ENCODE measurements around the gene LRRK2.

The LRRK2 gene

DNA sequence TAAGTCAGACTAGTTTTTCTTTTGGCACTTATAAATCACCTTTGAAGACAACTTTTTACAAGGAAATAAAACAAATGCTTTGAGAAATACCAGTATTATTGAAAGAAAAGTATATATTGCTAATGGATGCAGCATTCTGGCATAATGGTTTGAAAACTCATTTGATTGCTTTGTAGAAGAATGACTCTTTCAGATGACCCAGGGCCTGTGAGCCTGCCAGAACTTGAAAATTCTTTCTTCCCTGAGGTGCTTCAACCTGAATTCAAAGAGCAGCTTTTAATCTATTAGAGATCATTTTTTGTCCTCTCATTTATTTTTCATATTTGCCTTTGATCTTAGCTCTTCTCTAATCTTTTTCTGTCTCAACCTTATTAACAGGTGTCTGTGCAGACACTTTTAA is 87.4 kb downstream of the LRRK2 start (continued):
- TF ChIP-seq CSRNP3 (CRISPR knock-in tag; IDR thresholded peaks at IDR 0.05) (no peak), POU6F1 (CRISPR knock-in tag; IDR thresholded peaks at IDR 0.05; ENCODE audit: borderline replicate concordance, low read depth) (no peak), RARB (CRISPR knock-in tag; IDR thresholded peaks at IDR 0.05) (no peak), OSR1 (CRISPR knock-in tag; IDR thresholded peaks at IDR 0.05) (no peak), CSDC2 (CRISPR knock-in tag; IDR thresholded peaks at IDR 0.05) (no peak), BACH2 (CRISPR knock-in tag; IDR thresholded peaks at IDR 0.05; ENCODE audit: borderline replicate concordance) (no peak), ZC3H10 (CRISPR knock-in tag; IDR thresholded peaks at IDR 0.05) (no peak)

DNA sequence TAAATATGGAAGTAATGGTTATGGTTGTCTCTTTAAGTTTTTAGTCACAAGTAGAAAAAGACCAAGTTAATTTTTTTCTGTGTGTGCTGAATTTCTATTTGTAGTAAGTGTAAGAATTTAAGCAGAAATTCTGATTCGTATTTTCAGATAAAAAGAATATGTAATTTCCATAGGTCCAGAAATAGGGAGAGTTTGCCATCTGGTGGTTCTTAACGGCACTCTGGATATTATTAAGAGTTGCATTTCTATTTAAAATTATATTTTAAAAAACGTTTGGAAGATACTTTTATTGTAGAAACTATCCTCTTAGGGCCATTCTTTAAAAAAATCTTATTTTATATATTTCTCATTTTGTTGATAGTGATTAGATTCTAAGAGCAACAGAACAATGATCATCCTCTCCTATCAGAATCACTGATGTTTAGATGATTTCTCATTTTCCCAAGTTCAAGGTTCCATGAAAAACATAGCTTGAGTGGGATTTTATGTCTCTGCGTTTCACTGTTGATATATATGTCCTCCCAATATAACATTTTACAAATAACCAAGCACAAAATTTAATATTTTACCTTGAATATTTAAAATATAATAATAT is 88.3 kb downstream of the LRRK2 start:
- TF ChIP-seq BACH2 (CRISPR knock-in tag; IDR thresholded peaks at IDR 0.05; ENCODE audit: borderline replicate concordance) (no peak), ZC3H10 (CRISPR knock-in tag; IDR thresholded peaks at IDR 0.05) (no peak), ZNF8 (CRISPR knock-in tag; IDR thresholded peaks at IDR 0.05) (no peak), ZFP3 (CRISPR knock-in tag; IDR thresholded peaks at IDR 0.05) (no peak), CREB5 (CRISPR knock-in tag; IDR thresholded peaks at IDR 0.05; ENCODE audit: low read depth) (no peak), TOX (CRISPR knock-in tag; IDR thresholded peaks at IDR 0.05; ENCODE audit: borderline replicate concordance) (no peak)
- TF ChIP-seq, protein P1, sequence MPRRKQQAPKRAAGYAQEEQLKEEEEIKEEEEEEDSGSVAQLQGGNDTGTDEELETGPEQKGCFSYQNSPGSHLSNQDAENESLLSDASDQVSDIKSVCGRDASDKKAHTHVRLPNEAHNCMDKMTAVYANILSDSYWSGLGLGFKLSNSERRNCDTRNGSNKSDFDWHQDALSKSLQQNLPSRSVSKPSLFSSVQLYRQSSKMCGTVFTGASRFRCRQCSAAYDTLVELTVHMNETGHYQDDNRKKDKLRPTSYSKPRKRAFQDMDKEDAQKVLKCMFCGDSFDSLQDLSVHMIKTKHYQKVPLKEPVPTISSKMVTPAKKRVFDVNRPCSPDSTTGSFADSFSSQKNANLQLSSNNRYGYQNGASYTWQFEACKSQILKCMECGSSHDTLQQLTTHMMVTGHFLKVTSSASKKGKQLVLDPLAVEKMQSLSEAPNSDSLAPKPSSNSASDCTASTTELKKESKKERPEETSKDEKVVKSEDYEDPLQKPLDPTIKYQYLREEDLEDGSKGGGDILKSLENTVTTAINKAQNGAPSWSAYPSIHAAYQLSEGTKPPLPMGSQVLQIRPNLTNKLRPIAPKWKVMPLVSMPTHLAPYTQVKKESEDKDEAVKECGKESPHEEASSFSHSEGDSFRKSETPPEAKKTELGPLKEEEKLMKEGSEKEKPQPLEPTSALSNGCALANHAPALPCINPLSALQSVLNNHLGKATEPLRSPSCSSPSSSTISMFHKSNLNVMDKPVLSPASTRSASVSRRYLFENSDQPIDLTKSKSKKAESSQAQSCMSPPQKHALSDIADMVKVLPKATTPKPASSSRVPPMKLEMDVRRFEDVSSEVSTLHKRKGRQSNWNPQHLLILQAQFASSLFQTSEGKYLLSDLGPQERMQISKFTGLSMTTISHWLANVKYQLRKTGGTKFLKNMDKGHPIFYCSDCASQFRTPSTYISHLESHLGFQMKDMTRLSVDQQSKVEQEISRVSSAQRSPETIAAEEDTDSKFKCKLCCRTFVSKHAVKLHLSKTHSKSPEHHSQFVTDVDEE (CRISPR knock-in tag; IDR thresholded peaks at IDR 0.05), result no peak
- ATAC-seq, result no peak

GRCh38 chr12:40313928-40314327 is 89.1 kb downstream of the LRRK2 start:
- ATAC-seq, result no peak
- TF ChIP-seq CREB5 (CRISPR knock-in tag; IDR thresholded peaks at IDR 0.05; ENCODE audit: low read depth), result no peak
- TF ChIP-seq ZFP30 (CRISPR knock-in tag; IDR thresholded peaks at IDR 0.05), result no peak
- TF ChIP-seq PPARA (CRISPR knock-in tag; IDR thresholded peaks at IDR 0.05; ENCODE audit: borderline replicate concordance), result no peak
- TF ChIP-seq, protein P1 (CRISPR knock-in tag; IDR thresholded peaks at IDR 0.05), result no peak
- TF ChIP-seq POU6F1 (CRISPR knock-in tag; IDR thresholded peaks at IDR 0.05; ENCODE audit: borderline replicate concordance, low read depth), result no peak
- TF ChIP-seq ARNTL (CRISPR knock-in tag; IDR thresholded peaks at IDR 0.05; ENCODE audit: borderline replicate concordance, low read depth), result no peak
- TF ChIP-seq RARB (CRISPR knock-in tag; IDR thresholded peaks at IDR 0.05), result no peak
- no peak for TF ChIP-seq ZNF565 (CRISPR knock-in tag; conservative IDR thresholded peaks at IDR 0.05; ENCODE audit: low read depth)
- no peak for TF ChIP-seq TOX (CRISPR knock-in tag; IDR thresholded peaks at IDR 0.05; ENCODE audit: borderline replicate concordance)
- no peak for TF ChIP-seq SNAI2 (CRISPR knock-in tag; IDR thresholded peaks at IDR 0.05)
- TF ChIP-seq TCF4 (CRISPR knock-in tag; IDR thresholded peaks at IDR 0.05; ENCODE audit: borderline replicate concordance), result no peak
- no peak for TF ChIP-seq PATZ1 (CRISPR knock-in tag; IDR thresholded peaks at IDR 0.05; ENCODE audit: borderline replicate concordance)
- no peak for TF ChIP-seq CSRNP3 (CRISPR knock-in tag; IDR thresholded peaks at IDR 0.05)
- TF ChIP-seq CSDC2 (CRISPR knock-in tag; IDR thresholded peaks at IDR 0.05), result no peak
- TF ChIP-seq ZNF8 (CRISPR knock-in tag; IDR thresholded peaks at IDR 0.05), result no peak
